NT2/D1 (cell line): ENCODE results near the gene GATM.

ENCODE experiments used
- DNase-seq: peaks from one replicate; pipeline ENCODE4 v3.0.0-alpha.2; 2011; ENCODE audit warnings: low read depth, low spot score
- H3K27me3 ChIP-seq: 2 replicates; pipeline ENCODE4 v1.6.0; 2011; ENCODE audit warnings: mild to moderate bottlenecking; ENCODE audit not compliant: insufficient read length, insufficient read depth
- H3K36me3 ChIP-seq: 2 replicates; pipeline ENCODE4 v1.6.1; 2011; ENCODE audit warnings: mild to moderate bottlenecking, low read length, mixed read lengths; ENCODE audit not compliant: insufficient read depth, insufficient read length
- H3K4me1 ChIP-seq: 2 replicates; pipeline ENCODE4 v1.5.1; 2011; ENCODE audit not compliant: insufficient read depth, insufficient read length
- H3K4me3 ChIP-seq: 2 replicates; pipeline ENCODE4 v1.5.1; 2011; ENCODE audit warnings: low read depth; ENCODE audit not compliant: insufficient read length
- H3K9ac ChIP-seq: 2 replicates; pipeline ENCODE4 v1.6.0; 2011; ENCODE audit warnings: low read depth; ENCODE audit not compliant: insufficient read length
- H3K9me3 ChIP-seq: 2 replicates; pipeline ENCODE4 v1.5.1; 2011; ENCODE audit warnings: mild to moderate bottlenecking, low read length; ENCODE audit not compliant: insufficient read depth
- SUZ12 ChIP-seq: IDR thresholded peaks from 2 replicates; pipeline ENCODE4 v1.6.1; 2011; ENCODE audit not compliant: insufficient read length, insufficient read depth; ENCODE audit errors: extremely low read depth
- YY1 ChIP-seq: IDR thresholded peaks from 2 replicates; pipeline ENCODE4 v1.6.1; 2011; ENCODE audit not compliant: insufficient read length, insufficient read depth
- ZNF274 ChIP-seq: IDR thresholded peaks from 2 replicates; pipeline ENCODE4 v1.6.1; 2011; ENCODE audit warnings: mild to moderate bottlenecking, low read depth, low read length

Gene GATM

DNA sequence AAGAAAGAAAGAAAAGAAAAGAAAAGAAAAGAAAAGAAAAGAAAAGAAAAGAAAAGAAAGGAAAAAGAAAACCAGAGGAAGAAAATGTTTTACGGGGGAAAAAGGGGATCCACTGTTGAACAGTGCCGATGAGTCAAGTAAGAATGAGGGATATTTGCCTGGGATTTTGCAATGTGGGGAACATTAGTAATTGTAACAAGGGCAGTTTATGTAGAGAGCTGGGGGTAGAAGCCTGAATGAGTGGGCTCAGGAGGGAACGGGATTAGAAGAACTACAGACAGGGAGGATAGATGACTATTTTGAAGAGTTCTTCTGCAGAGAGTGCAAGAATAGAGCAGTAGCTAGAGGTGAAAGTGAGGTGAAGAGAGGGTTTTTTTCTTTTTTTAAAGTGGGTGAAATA lies 28.7 kb downstream of the GATM start:
- H3K9me3 ChIP-seq, result no peaks in the 10 kb centered on the region
- H3K27me3 ChIP-seq, result no peaks in the 10 kb centered on the region
- H3K9ac ChIP-seq, result no peak overlapping the region
- H3K4me3 ChIP-seq, result no peak overlapping the region
- no peak for DNase-seq
- no peak for TF ChIP-seq SUZ12
- no peak for TF ChIP-seq YY1
- TF ChIP-seq ZNF274, result no peak
- no peaks in the 10 kb centered on the region for H3K36me3 ChIP-seq
- H3K4me1 ChIP-seq, result no peaks in the 10 kb centered on the region

DNA sequence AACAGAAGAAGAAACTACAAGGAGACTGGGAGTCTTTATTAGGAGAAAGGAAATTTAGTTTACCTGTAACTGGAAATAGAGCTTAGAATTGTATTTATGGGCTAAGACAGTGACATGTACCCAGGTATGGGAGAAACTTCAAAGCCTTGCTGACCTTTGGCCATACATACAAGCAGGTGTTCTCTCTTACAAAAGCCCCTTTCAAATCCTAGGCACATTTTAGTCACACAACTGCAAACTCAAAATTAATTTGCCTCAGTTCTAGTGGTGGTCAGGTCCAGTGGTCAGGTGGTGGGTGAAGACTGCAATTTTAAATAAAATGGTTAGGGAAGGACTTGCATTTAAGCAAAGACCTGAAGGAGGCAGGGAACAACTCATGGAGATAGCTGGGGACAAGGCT lies 30.4 kb downstream of the GATM start:
- H3K9ac ChIP-seq, result no peak overlapping the region
- no peaks in the 10 kb centered on the region for H3K4me1 ChIP-seq
- DNase-seq, result no peak
- H3K9me3 ChIP-seq, result no peaks in the 10 kb centered on the region
- H3K4me3 ChIP-seq, result no peak overlapping the region
- TF ChIP-seq ZNF274, result no peak
- no peak for TF ChIP-seq YY1
- no peak for TF ChIP-seq SUZ12
- H3K27me3 ChIP-seq, result no peaks in the 10 kb centered on the region
- H3K36me3 ChIP-seq, result no peaks in the 10 kb centered on the region

DNA sequence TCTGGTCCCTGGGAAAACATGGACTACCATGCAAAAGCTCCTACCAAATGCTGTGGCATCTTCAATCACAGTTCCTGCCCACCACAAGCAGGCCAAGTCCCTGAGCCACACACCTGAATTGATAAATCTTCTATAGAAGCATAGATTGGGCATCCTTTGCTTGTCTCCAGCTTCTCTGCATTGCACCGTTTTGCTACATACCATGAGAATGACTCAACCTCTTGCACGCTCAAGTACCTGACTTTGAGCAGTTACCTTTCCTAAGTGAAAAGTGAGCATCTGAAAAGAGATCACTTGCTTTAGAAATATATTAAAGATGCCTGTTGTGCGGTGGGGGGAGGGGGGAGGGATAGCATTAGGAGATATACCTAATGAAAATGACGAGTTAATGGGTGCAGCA lies 31.3 kb downstream of the GATM start:
- TF ChIP-seq ZNF274 (no peak), SUZ12 (no peak), YY1 (no peak)
- Histone ChIP-seq H3K4me1 (no peaks in the 10 kb centered on the region), H3K9me3 (no peaks in the 10 kb centered on the region), H3K27me3 (no peaks in the 10 kb centered on the region), H3K4me3 (no peak overlapping the region), H3K36me3 (no peaks in the 10 kb centered on the region), H3K9ac (no peak overlapping the region)
- no peak for DNase-seq

DNA sequence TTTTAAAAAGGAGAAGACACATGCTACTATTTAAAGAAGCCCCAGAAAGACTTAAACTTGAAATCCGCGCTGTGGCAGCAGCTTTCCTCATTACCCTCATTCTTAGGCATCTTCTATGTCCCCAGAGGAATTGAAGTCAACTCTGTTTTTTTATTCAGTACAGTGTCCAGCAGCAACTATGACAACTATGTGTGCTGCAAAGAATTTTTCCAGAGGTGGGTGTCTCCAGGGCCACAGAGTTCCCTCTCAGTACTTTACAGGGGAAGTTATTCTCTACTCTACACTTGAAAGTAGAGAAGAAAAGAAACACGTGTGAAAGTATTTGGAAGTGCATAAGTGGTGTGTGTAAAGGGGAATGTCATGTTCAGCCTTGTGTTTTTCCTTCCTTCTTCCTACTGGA lies 32.0 kb downstream of the GATM start:
- H3K36me3 ChIP-seq, result no peaks in the 10 kb centered on the region
- H3K9me3 ChIP-seq, result no peaks in the 10 kb centered on the region
- no peaks in the 10 kb centered on the region for H3K27me3 ChIP-seq
- no peak overlapping the region for H3K9ac ChIP-seq
- H3K4me3 ChIP-seq, result no peak overlapping the region
- DNase-seq, result no peak
- H3K4me1 ChIP-seq, result no peaks in the 10 kb centered on the region
- TF ChIP-seq SUZ12 (no peak), ZNF274 (no peak), YY1 (no peak)

DNA sequence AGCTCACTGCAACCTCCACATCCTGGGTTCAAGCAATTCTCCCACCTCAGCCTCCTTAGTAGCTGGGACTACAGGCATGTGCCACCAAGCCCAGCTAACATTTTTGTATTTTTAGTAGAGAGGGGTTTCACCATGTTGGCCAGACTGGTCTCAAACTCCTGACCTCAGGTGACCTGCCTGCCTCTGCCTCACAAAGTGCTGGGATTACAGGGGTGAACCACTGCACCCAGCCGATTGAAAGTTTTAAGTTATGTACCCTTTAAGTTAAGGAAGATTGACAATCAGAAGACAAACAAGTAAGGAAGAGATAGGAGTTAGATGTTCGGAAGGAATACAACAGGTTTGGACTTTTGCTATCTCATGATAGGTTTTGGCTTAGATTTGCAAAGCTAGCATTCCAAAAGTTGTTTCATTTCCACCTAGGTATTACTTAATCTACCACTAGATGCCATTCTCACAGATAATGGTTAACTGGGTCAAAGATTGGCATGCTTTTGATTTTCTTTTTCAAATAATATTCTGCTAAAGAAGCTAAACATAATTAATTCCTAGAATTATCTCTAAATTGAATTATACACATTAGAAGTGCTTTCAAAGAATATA lies 35.0 kb downstream of the GATM start:
- Histone ChIP-seq H3K9ac (no peak overlapping the region), H3K4me1 (no peaks in the 10 kb centered on the region), H3K27me3 (no peaks in the 10 kb centered on the region), H3K4me3 (no peak overlapping the region), H3K36me3 (no peaks in the 10 kb centered on the region), H3K9me3 (no peaks in the 10 kb centered on the region)
- DNase-seq, result no peak
- no peak for TF ChIP-seq ZNF274
- TF ChIP-seq YY1, result no peak
- TF ChIP-seq SUZ12, result no peak

DNA sequence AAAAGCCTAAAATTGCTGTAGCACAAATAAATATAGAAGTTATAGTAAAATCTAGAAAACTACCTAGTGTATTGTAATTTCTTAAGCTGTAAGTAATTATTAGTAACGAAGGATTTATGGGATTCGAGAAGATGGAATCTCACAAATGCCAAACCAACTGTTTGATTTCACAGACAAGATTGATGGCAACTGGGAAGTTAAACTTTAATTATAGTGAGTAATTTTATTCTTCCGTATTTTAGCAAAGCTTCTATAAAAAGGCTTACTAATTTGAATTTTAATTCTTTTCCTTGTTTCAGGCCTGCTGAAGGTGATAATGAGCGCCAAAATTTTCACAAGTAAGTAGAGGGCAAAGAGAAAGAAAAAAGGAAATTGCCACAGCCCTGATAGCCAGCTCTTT lies 36.6 kb downstream of the GATM start:
- no peak overlapping the region for H3K9ac ChIP-seq
- no peaks in the 10 kb centered on the region for H3K9me3 ChIP-seq
- H3K4me3 ChIP-seq, result no peak overlapping the region
- H3K27me3 ChIP-seq, result no peaks in the 10 kb centered on the region
- H3K36me3 ChIP-seq, result no peaks in the 10 kb centered on the region
- DNase-seq, result no peak
- TF ChIP-seq ZNF274 (no peak), YY1 (no peak), SUZ12 (no peak)
- no peaks in the 10 kb centered on the region for H3K4me1 ChIP-seq

DNA sequence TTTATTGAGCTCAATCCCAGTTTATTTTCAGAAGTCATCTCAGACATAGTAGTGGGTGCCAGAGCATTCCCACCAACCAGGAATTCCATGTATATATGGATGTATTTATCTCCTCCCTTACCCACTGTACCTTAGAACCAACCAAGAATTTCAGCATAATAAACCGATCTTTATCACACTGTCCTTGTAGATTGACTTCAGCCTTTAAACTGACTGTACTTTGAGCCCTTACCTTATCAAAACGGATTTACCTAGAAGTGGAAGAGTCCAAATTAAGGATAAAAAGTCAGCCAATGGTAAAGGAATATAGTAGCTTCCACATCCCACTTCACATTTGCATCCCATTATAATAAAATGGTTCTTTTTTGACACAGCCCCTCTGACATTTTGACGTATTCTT lies 37.9 kb downstream of the GATM start:
- Histone ChIP-seq H3K4me1 (no peaks in the 10 kb centered on the region), H3K27me3 (no peaks in the 10 kb centered on the region)

DNA sequence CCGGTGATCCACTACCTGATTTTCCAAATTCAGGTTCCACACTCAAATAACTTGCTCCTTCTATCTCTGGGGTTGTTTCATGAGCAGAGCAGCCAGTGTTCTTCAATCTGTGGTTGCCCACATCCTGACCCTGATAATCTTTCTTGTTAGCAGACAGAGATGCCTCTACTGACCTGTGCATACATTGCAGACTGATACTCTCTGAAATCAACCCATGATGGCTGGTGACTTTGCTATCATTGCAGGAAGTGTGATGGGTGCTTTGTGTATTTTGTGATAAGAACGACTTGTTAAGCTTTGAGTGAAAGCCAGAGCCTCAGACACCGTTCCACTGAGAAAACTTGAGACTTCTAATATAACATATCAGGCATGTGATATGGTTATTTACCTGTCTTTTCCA lies 39.9 kb downstream of the GATM start:
- H3K4me1 ChIP-seq, result no peaks in the 10 kb centered on the region
- TF ChIP-seq YY1, result no peak
- TF ChIP-seq ZNF274, result no peak
- TF ChIP-seq SUZ12, result no peak
- no peaks in the 10 kb centered on the region for H3K27me3 ChIP-seq
- H3K9ac ChIP-seq, result no peak overlapping the region
- no peaks in the 10 kb centered on the region for H3K36me3 ChIP-seq
- no peaks in the 10 kb centered on the region for H3K9me3 ChIP-seq
- DNase-seq, result no peak
- H3K4me3 ChIP-seq, result no peak overlapping the region

More for the DNA sequence above, 37.9 kb downstream of the GATM start:
- Histone ChIP-seq H3K9ac (no peak overlapping the region), H3K9me3 (no peaks in the 10 kb centered on the region), H3K36me3 (no peaks in the 10 kb centered on the region), H3K4me3 (no peak overlapping the region)
- TF ChIP-seq SUZ12, result no peak
- TF ChIP-seq YY1, result no peak
- DNase-seq, result no peak
